Stomach (tissue), 4 donors: ENCODE results near the gene RANBP3.

Experiments used
- CTCF ChIP-seq, 7 experiments: fragments of 450-650 bp in 4 of 7; fragments of 200-600 bp in 3 of 7; sonication (generic) in 3 of 7; IDR thresholded peaks; one replicate each; pipeline ENCODE4 v1.5.1; 2016 to 2019; ENCODE audit warnings: antibody characterized with exemption in 7 of 7, control low read depth in 2 of 7, mild to moderate bottlenecking in 1 of 7
- EP300 ChIP-seq: sonication (generic); formaldehyde crosslinking; IDR thresholded peaks from one replicate; pipeline ENCODE4 v1.6.1; 2017; ENCODE audit warnings: antibody characterized with exemption
- POLR2A ChIP-seq, 4 donors: fragments of 450-650 bp; IDR thresholded peaks; one replicate each; pipeline ENCODE4 v1.6.1; 2016; ENCODE audit warnings: antibody characterized with exemption in 4 of 4, control low read depth in 2 of 4, mild to moderate bottlenecking in 1 of 4, moderate library complexity in 1 of 4
- POLR2AphosphoS5 ChIP-seq, 3 donors: sonication (generic); formaldehyde crosslinking; IDR thresholded peaks; one replicate each; pipeline ENCODE4 v1.6.1; 2016; ENCODE audit warnings: antibody characterized with exemption in 3 of 3

- TF ChIP-seq EP300: no peak
- TF ChIP-seq CTCF (IDR thresholded peaks at IDR 0.05): no peak
- no peak for TF ChIP-seq POLR2A (IDR thresholded peaks at IDR 0.05)
- TF ChIP-seq POLR2AphosphoS5 (IDR thresholded peaks at IDR 0.05): no peak
These were observed 43.9 kb downstream of the RANBP3 start for GRCh38 chr19:5934069-5934401.
